Hepatocyte (in vitro differentiated cells): ENCODE measurements around the gene MAGI1. TPM values are rescaled to one million over a fixed set of nuclear protein-coding genes. Genes with fewer than 3 reads are reported as not detected.
A peak's percentile ranks its signal among the peaks of the same experiment; 100 is the strongest.

ENCODE experiments used
- DNase-seq: peaks from one replicate; pipeline ENCODE4 v3.0.0-alpha.2; 2016; ENCODE audit warnings: low spot score
- H2AFZ ChIP-seq: fragments of 200-600 bp; sonication (generic); 2 replicates; pipeline ENCODE4 v1.6.0; 2016; ENCODE audit warnings: antibody characterized with exemption, mild to moderate bottlenecking
- H3K27ac ChIP-seq: fragments of 200-600 bp; sonication (generic); 2 replicates; pipeline ENCODE4 v1.5.1; 2016; ENCODE audit warnings: mild to moderate bottlenecking
- H3K27me3 ChIP-seq: fragments of 200-600 bp; sonication (generic); 2 replicates; pipeline ENCODE4 v1.6.1; 2016
- H3K36me3 ChIP-seq: fragments of 200-600 bp; sonication (generic); replicated peaks from 2 replicates; pipeline ENCODE4 v1.5.1; 2016; ENCODE audit warnings: low read depth; ENCODE audit not compliant: insufficient read depth
- H3K4me1 ChIP-seq: fragments of 200-600 bp; sonication (generic); 2 replicates; pipeline ENCODE4 v1.5.1; 2016; ENCODE audit warnings: mild to moderate bottlenecking, moderate library complexity; ENCODE audit not compliant: insufficient read depth
- H3K4me2 ChIP-seq: fragments of 200-600 bp; sonication (generic); 2 replicates; pipeline ENCODE4 v1.6.0; 2016
- H3K4me3 ChIP-seq: fragments of 200-600 bp; sonication (generic); 2 replicates; pipeline ENCODE4 v1.5.1; 2016; ENCODE audit warnings: mild to moderate bottlenecking
- H3K79me2 ChIP-seq: fragments of 200-600 bp; sonication (generic); 2 replicates; pipeline ENCODE4 v1.6.0; 2017; ENCODE audit warnings: mild to moderate bottlenecking
- H3K9me2 ChIP-seq: fragments of 200-600 bp; sonication (generic); replicated peaks from 2 replicates; pipeline ENCODE4 v1.6.0; 2017; ENCODE audit warnings: mild to moderate bottlenecking; ENCODE audit not compliant: insufficient read depth
- H3K9me3 ChIP-seq: fragments of 200-600 bp; sonication (generic); 2 replicates; pipeline ENCODE4 v1.5.1; 2016; ENCODE audit warnings: low read depth, mild to moderate bottlenecking
- H4K20me1 ChIP-seq: fragments of 200-600 bp; sonication (generic); 2 replicates; pipeline ENCODE4 v1.6.0; 2016; ENCODE audit warnings: mild to moderate bottlenecking; ENCODE audit not compliant: insufficient read depth, poor library complexity, severe bottlenecking
- CTCF ChIP-seq: fragments of 200-600 bp; sonication (generic); IDR thresholded peaks from 2 replicates; pipeline ENCODE4 v1.5.1; 2016; ENCODE audit warnings: antibody characterized with exemption, mild to moderate bottlenecking; ENCODE audit not compliant: poor library complexity
- EZH2 ChIP-seq: fragments of 200-600 bp; sonication (generic); IDR thresholded peaks from 2 replicates; pipeline ENCODE4 v1.6.1; 2016; ENCODE audit warnings: antibody characterized with exemption, mild to moderate bottlenecking, borderline replicate concordance
- EZH2phosphoT487 ChIP-seq: fragments of 200-600 bp; sonication (generic); IDR thresholded peaks from one replicate; pipeline ENCODE4 v1.6.1; 2018; ENCODE audit warnings: antibody characterized with exemption, mild to moderate bottlenecking, low read depth, moderate library complexity; ENCODE audit not compliant: unreplicated experiment, severe bottlenecking
- WGBS: methylation state at CpG from one replicate; pipeline ENCODE4 v1.1.6; 2016; ENCODE audit warnings: low lambda C conversion rate; ENCODE audit errors: missing lambda C conversion rate; 5-methylcytosine and 5-hydroxymethylcytosine counted together
- polyA plus RNA-seq: library from polyadenylated mRNA; unstranded; fragments of >200 nt; fragmentation: Nextera tagmentation; extraction: Ambion mirVana; gene quantifications from 2 replicates; pipeline ENCODE4 v1.2.1, GENCODE V29; 2016
- total RNA-seq: library from RNA; depleted of rRNA; stranded (reverse); fragments of >200 nt; gene quantifications from 2 replicates; pipeline ENCODE4 v1.2.3, GENCODE V29; 2014

Gene MAGI1
- total and polyA plus RNA-seq, 2 experiments from 2014 or later = 26.2 to 43.5 TPM

- Histone ChIP-seq H3K4me3 (no peak overlapping the region), H2AFZ (no peak overlapping the region), H3K4me2 (no peak overlapping the region), H3K9me2 (no peaks in the 10 kb centered on the region), H3K27me3 (no peaks in the 10 kb centered on the region), H3K27ac (no peak overlapping the region), H3K4me1 (peaks cover 4% of the 10 kb centered on the region), H3K9me3 (no peaks in the 10 kb centered on the region), H3K79me2 (peaks cover 96% of the 10 kb centered on the region), H4K20me1 (peaks cover 5% of the 10 kb centered on the region), H3K36me3 (no peaks in the 10 kb centered on the region)
- no peak for DNase-seq
- WGBS = 90% methylated on average over 2 of the region's 2 CpGs
- TF ChIP-seq CTCF (no peak), EZH2 (no peak), EZH2phosphoT487 (no peak)
Measured at GRCh38 chr3:66023229-66023628, 15.5 kb downstream of the MAGI1 start.

- Histone ChIP-seq H3K4me1 (peaks cover 4% of the 10 kb centered on the region), H2AFZ (no peak overlapping the region), H4K20me1 (peaks cover 5% of the 10 kb centered on the region), H3K79me2 (peaks cover 98% of the 10 kb centered on the region), H3K27me3 (no peaks in the 10 kb centered on the region), H3K4me3 (no peak overlapping the region), H3K27ac (peak overlapping the region; percentile 64), H3K36me3 (no peaks in the 10 kb centered on the region), H3K4me2 (peak overlapping the region; percentile 12), H3K9me2 (no peaks in the 10 kb centered on the region), H3K9me3 (no peaks in the 10 kb centered on the region)
- peak; percentile 42 for DNase-seq
- WGBS = 71% methylated on average over 4 of the region's 4 CpGs
- TF ChIP-seq CTCF = no peak
- TF ChIP-seq EZH2phosphoT487 = no peak
- no peak for TF ChIP-seq EZH2
Measured at GRCh38 chr3:66021731-66022131, 17.0 kb downstream of the MAGI1 start.

- no peaks in the 10 kb centered on the region for H3K36me3 ChIP-seq
- H3K4me2 ChIP-seq = no peak overlapping the region
- H4K20me1 ChIP-seq = peaks cover 11% of the 10 kb centered on the region
- WGBS = 73% methylated on average over 8 of the region's 8 CpGs
- peak; percentile 30 for DNase-seq
- no peak overlapping the region for H2AFZ ChIP-seq
- H3K9me3 ChIP-seq = no peaks in the 10 kb centered on the region
- H3K9me2 ChIP-seq = no peaks in the 10 kb centered on the region
- H3K4me1 ChIP-seq = peaks cover 4% of the 10 kb centered on the region
- no peak overlapping the region for H3K4me3 ChIP-seq
- TF ChIP-seq EZH2phosphoT487 = no peak
- TF ChIP-seq EZH2 = no peak
- no peak for TF ChIP-seq CTCF
- no peak overlapping the region for H3K27ac ChIP-seq
- no peaks in the 10 kb centered on the region for H3K27me3 ChIP-seq
- peaks cover 98% of the 10 kb centered on the region for H3K79me2 ChIP-seq
Measured at GRCh38 chr3:66019896-66020295, 18.8 kb downstream of the MAGI1 start.
